WTC11 (cell line): ENCODE data around the gene MR1. TPM values are rescaled to one million over a fixed set of nuclear protein-coding genes. Genes with fewer than 3 reads are reported as not detected.

Source experiments
- ATAC-seq: fragments of 200-7000 bp; cut with Tn5 transposase; 2 replicates; pipeline ENCODE4 v1.10.0; 2021; ENCODE audit warnings: mild to moderate bottlenecking, moderate library complexity
- CTCF ChIA-PET: fragments of 300-600 bp; sonication (Branson Sonifier 250); formaldehyde crosslinking; loops from one replicate; lab custom pipeline; 2021; ENCODE audit warnings: antibody characterized with exemption; lab: Charles Lee
- POLR2A ChIA-PET: fragments of 350-600 bp; sonication (Branson Sonifier 250); formaldehyde crosslinking; loops from one replicate; lab custom pipeline; 2021; ENCODE audit warnings: antibody characterized with exemption; lab: Charles Lee
- DNase-seq: peaks from one replicate; pipeline ENCODE4 v3.0.0; 2021; ENCODE audit warnings: low spot score
- H3K27ac Mint-ChIP-seq: 2 replicates; pipeline ENCODE4 v1.8.0; 2021; ENCODE audit warnings: mixed read lengths
- H3K27me3 Mint-ChIP-seq: 2 replicates; pipeline ENCODE4 v1.8.0; 2021; ENCODE audit warnings: low read depth, mild to moderate bottlenecking, moderate library complexity, mixed read lengths
- H3K36me3 Mint-ChIP-seq: 2 replicates; pipeline ENCODE4 v1.8.0; 2021; ENCODE audit warnings: mixed read lengths
- H3K4me1 Mint-ChIP-seq: 2 replicates; pipeline ENCODE4 v1.8.0; 2022; ENCODE audit warnings: mixed read lengths
- H3K4me3 Mint-ChIP-seq: 2 replicates; pipeline ENCODE4 v1.8.0; 2021; ENCODE audit warnings: mild to moderate bottlenecking, moderate library complexity, mixed read lengths
- H3K9me3 Mint-ChIP-seq: 2 replicates; pipeline ENCODE4 v1.8.0; 2021; ENCODE audit warnings: mixed read lengths
- EMX1 ChIP-seq: fragments of 250-450 bp; sonication (Bioruptor Pico); IDR thresholded peaks from 2 replicates; pipeline ENCODE4 v1.8.0; 2021; ENCODE audit warnings: mild to moderate bottlenecking
- FOXK1 ChIP-seq: sonication (generic); formaldehyde crosslinking; IDR thresholded peaks from 2 replicates; pipeline ENCODE4 v1.8.0; 2022; ENCODE audit warnings: mild to moderate bottlenecking, moderate library complexity, missing genetic modification reagents
- HMGXB4 ChIP-seq: sonication (generic); formaldehyde crosslinking; IDR thresholded peaks from 2 replicates; pipeline ENCODE4 v1.8.1; 2023; ENCODE audit warnings: mild to moderate bottlenecking, moderate library complexity, missing genetic modification reagents
- IRF2 ChIP-seq: sonication (generic); formaldehyde crosslinking; IDR thresholded peaks from 2 replicates; pipeline ENCODE4 v1.8.0; 2022; ENCODE audit warnings: low read depth, missing genetic modification reagents, borderline replicate concordance
- MXD4 ChIP-seq: fragments of 250-450 bp; sonication (Bioruptor Pico); IDR thresholded peaks from 2 replicates; pipeline ENCODE4 v1.8.0; 2021; ENCODE audit warnings: mild to moderate bottlenecking, moderate library complexity, borderline replicate concordance
- NFATC4 ChIP-seq: fragments of 250-450 bp; sonication (Bioruptor Pico); IDR thresholded peaks from 2 replicates; pipeline ENCODE4 v1.9.0; 2021; ENCODE audit warnings: mild to moderate bottlenecking
- SP1 ChIP-seq: sonication (generic); formaldehyde crosslinking; conservative IDR thresholded peaks from 2 replicates; pipeline ENCODE4 v1.8.1; 2022; ENCODE audit warnings: missing genetic modification reagents
- TEAD1 ChIP-seq: sonication (generic); formaldehyde crosslinking; IDR thresholded peaks from 2 replicates; pipeline ENCODE4 v1.8.0; 2022; ENCODE audit warnings: mild to moderate bottlenecking, missing genetic modification reagents
- TEAD4 ChIP-seq: sonication (generic); formaldehyde crosslinking; IDR thresholded peaks from 2 replicates; pipeline ENCODE4 v1.8.0; 2022; ENCODE audit warnings: mild to moderate bottlenecking, missing genetic modification reagents
- ZBTB21 ChIP-seq: sonication (generic); formaldehyde crosslinking; IDR thresholded peaks from 2 replicates; pipeline ENCODE4 v1.8.1; 2023; ENCODE audit warnings: mild to moderate bottlenecking, missing genetic modification reagents, borderline replicate concordance
- ZNF512 ChIP-seq: sonication (generic); formaldehyde crosslinking; IDR thresholded peaks from 2 replicates; pipeline ENCODE4 v1.8.1; 2022; ENCODE audit warnings: missing genetic modification reagents, borderline replicate concordance
- ZNF532 ChIP-seq: fragments of 250-450 bp; sonication (Bioruptor Pico); IDR thresholded peaks from 2 replicates; pipeline ENCODE4 v1.9.0; 2021; ENCODE audit warnings: mild to moderate bottlenecking, borderline replicate concordance
- ZSCAN18 ChIP-seq: fragments of 250-450 bp; sonication (Bioruptor Pico); IDR thresholded peaks from 2 replicates; pipeline ENCODE4 v2.1.2; 2022; ENCODE audit warnings: mild to moderate bottlenecking, moderate library complexity
- total RNA-seq: library from RNA; stranded (reverse); gene quantifications from 3 replicates; pipeline ENCODE4 v1.2.3, GENCODE V29; 2021
- TF ChIP-seq, protein P1 (sequence below): fragments of 250-450 bp; sonication (Bioruptor Pico); conservative IDR thresholded peaks from 2 replicates; pipeline ENCODE4 v1.9.0; 2021; ENCODE audit warnings: mild to moderate bottlenecking
- TF ChIP-seq, protein P2 (sequence below): sonication (generic); formaldehyde crosslinking; IDR thresholded peaks from 2 replicates; pipeline ENCODE4 v1.8.1; 2022; ENCODE audit warnings: mild to moderate bottlenecking, missing genetic modification reagents, moderate library complexity, borderline replicate concordance
- TF ChIP-seq, protein P3 (sequence below): sonication (generic); formaldehyde crosslinking; IDR thresholded peaks from 2 replicates; pipeline ENCODE4 v1.8.1; 2023; ENCODE audit warnings: mild to moderate bottlenecking, missing genetic modification reagents, moderate library complexity
- TF ChIP-seq, protein P4 (sequence below): sonication (generic); formaldehyde crosslinking; IDR thresholded peaks from 2 replicates; pipeline ENCODE4 v1.8.1; 2023; ENCODE audit warnings: mild to moderate bottlenecking, missing genetic modification reagents

Gene MR1
- total RNA-seq, 1 experiment from 2014 or later = 0.28 TPM

- TF ChIP-seq, protein P1, sequence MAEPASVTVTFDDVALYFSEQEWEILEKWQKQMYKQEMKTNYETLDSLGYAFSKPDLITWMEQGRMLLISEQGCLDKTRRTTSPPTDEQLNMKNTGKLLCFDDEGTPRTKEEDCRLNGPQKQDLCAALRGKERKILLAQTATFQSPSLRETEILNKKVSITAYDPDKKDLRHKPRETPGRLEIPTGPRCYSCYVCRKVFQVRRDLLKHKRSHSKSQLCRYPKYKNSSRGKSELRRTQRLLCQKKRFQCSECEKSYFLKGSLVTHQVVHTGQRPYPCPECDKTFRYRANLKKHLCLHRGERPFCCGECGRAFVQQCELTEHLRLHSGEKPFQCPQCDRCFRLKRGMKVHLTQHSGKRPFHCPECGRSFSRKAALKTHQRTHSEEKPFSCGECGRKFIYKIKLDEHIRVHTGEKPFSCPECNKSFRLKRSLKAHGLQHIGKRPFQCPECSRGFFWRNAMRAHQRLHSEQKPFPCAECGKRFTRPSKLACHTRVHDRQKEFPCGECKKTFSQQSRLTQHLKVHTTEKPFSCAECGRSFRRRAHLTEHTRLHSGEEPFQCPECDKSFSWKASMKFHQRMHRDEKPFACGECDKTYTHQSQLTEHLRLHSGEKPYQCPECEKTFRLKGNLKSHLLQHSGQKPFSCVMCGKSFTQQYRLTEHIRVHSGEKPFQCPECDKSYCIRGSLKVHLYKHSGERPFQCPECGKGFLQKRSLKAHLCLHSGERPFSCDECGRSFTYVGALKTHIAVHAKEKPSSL (CRISPR knock-in tag) = no peak
- TF ChIP-seq EMX1 (CRISPR knock-in tag) (no peak), ZBTB21 (CRISPR knock-in tag) (no peak), ZSCAN18 (CRISPR knock-in tag) (no peak), SP1 (CRISPR knock-in tag) (no peak), MXD4 (CRISPR knock-in tag) (no peak), ZNF512 (CRISPR knock-in tag) (no peak)
- TF ChIP-seq, protein P2, sequence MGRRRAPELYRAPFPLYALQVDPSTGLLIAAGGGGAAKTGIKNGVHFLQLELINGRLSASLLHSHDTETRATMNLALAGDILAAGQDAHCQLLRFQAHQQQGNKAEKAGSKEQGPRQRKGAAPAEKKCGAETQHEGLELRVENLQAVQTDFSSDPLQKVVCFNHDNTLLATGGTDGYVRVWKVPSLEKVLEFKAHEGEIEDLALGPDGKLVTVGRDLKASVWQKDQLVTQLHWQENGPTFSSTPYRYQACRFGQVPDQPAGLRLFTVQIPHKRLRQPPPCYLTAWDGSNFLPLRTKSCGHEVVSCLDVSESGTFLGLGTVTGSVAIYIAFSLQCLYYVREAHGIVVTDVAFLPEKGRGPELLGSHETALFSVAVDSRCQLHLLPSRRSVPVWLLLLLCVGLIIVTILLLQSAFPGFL (CRISPR knock-in tag) = no peak
- TF ChIP-seq, protein P3, sequence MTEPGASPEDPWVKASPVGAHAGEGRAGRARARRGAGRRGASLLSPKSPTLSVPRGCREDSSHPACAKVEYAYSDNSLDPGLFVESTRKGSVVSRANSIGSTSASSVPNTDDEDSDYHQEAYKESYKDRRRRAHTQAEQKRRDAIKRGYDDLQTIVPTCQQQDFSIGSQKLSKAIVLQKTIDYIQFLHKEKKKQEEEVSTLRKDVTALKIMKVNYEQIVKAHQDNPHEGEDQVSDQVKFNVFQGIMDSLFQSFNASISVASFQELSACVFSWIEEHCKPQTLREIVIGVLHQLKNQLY (CRISPR knock-in tag) = no peak
- TF ChIP-seq, protein P4, sequence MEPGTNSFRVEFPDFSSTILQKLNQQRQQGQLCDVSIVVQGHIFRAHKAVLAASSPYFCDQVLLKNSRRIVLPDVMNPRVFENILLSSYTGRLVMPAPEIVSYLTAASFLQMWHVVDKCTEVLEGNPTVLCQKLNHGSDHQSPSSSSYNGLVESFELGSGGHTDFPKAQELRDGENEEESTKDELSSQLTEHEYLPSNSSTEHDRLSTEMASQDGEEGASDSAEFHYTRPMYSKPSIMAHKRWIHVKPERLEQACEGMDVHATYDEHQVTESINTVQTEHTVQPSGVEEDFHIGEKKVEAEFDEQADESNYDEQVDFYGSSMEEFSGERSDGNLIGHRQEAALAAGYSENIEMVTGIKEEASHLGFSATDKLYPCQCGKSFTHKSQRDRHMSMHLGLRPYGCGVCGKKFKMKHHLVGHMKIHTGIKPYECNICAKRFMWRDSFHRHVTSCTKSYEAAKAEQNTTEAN (CRISPR knock-in tag) = no peak
- ATAC-seq (no peak), DNase-seq (no peak)
- ChIA-PET POLR2A (interaction anchor here (0.6 kb wide), 1 partner anchor 58 kb away, joined by 6 read pairs; no protein-coding TSS in a partner anchor), CTCF (interaction anchor here (1.0 to 1.5 kb wide), 3 partner anchors 54 to 161 kb away, joined by 3 to 11 read pairs (median 4); no protein-coding TSS in a partner anchor)
- Mint-ChIP-seq H3K36me3 (no peaks in the 10 kb centered on the region), H3K4me1 (peaks cover 18% of the 10 kb centered on the region), H3K27me3 (peaks cover 2% of the 10 kb centered on the region; the same call in 1 of the 2 replicates), H3K27ac (no peak overlapping the region), H3K4me3 (no peak overlapping the region), H3K9me3 (no peaks in the 10 kb centered on the region)
These were observed 47.6 kb downstream of the MR1 start for GRCh38 chr1:181081395-181081794.

GRCh38 chr1:181083842-181084605, 50.2 kb downstream of the MR1 start:
- CTCF ChIA-PET = interaction anchor here (0.6 to 2.8 kb wide), 27 partner anchors 9 to 341 kb away, joined by 3 to 43 read pairs (median 4); partner anchors contain the start of gene STX6
- no peak overlapping the region for H3K4me3 Mint-ChIP-seq
- H3K36me3 Mint-ChIP-seq = no peaks in the 10 kb centered on the region
- ATAC-seq = peak; percentile 56
- no peak for TF ChIP-seq HMGXB4 (CRISPR knock-in tag)
- TF ChIP-seq TEAD4 (CRISPR knock-in tag) = no peak
- no peak for TF ChIP-seq NFATC4
- TF ChIP-seq TEAD1 (CRISPR knock-in tag) = no peak
- no peak for TF ChIP-seq ZNF532
- TF ChIP-seq IRF2 (CRISPR knock-in tag) = no peak
- no peak for TF ChIP-seq FOXK1
- no peaks in the 10 kb centered on the region for H3K9me3 Mint-ChIP-seq
- POLR2A ChIA-PET = interaction anchor here (0.6 to 0.7 kb wide), 2 partner anchors 57 to 132 kb away, joined by 3 to 6 read pairs; no protein-coding TSS in a partner anchor
- H3K27me3 Mint-ChIP-seq = peaks cover 17% of the 10 kb centered on the region
- no peak overlapping the region for H3K27ac Mint-ChIP-seq
- peak; percentile 50 for DNase-seq
- H3K4me1 Mint-ChIP-seq = peaks cover 16% of the 10 kb centered on the region
